Natural killer cell (primary cell): Measurements from ENCODE around the gene SLC25A21. TPM values are rescaled to one million over a fixed set of nuclear protein-coding genes. Genes with fewer than 3 reads are reported as not detected.

Experiments used
- ATAC-seq, 3 donors: fragments of 150-1000 bp in 2 of 3; fragments of 200-7000 bp in 1 of 3; cut with Tn5 transposase; 1 replicate in 1 of 3; 2 replicates in 2 of 3; pipeline ENCODE4 v1.10.0; 2021; ENCODE audit warnings: mild to moderate bottlenecking in 2 of 3, moderate library complexity in 2 of 3
- DNase-seq, 2 donors: peaks; one replicate each; pipeline versions ENCODE4 v3.0.0 to v3.0.0-alpha.2; 2013 to 2021; ENCODE audit warnings: mixed read lengths in 1 of 2
- H3K27ac ChIP-seq: one replicate; pipeline ENCODE4 v1.5.1; 2013; ENCODE audit warnings: mild to moderate bottlenecking, low read length
- H3K27me3 ChIP-seq: one replicate; pipeline ENCODE4 v1.6.1; 2013; ENCODE audit warnings: low read length; ENCODE audit not compliant: control insufficient read depth, insufficient read depth
- H3K36me3 ChIP-seq: one replicate; pipeline ENCODE4 v1.6.1; 2013; ENCODE audit warnings: low read length; ENCODE audit not compliant: control insufficient read depth, insufficient read depth
- H3K4me1 ChIP-seq: one replicate; pipeline ENCODE4 v1.6.1; 2013; ENCODE audit warnings: low read length; ENCODE audit not compliant: control insufficient read depth, insufficient read depth
- H3K4me3 ChIP-seq: one replicate; pipeline ENCODE4 v1.5.1; 2013; ENCODE audit warnings: low read length
- H3K9me3 ChIP-seq: one replicate; pipeline ENCODE4 v1.6.1; 2013; ENCODE audit warnings: low read length; ENCODE audit not compliant: control insufficient read depth, insufficient read depth
- H3K27ac Mint-ChIP-seq, 2 donors: one replicate each; pipeline ENCODE4 v1.8.0; 2022; ENCODE audit warnings: mild to moderate bottlenecking in 2 of 2, mixed read lengths in 2 of 2, moderate library complexity in 1 of 2
- H3K27me3 Mint-ChIP-seq, 2 donors: one replicate each; pipeline ENCODE4 v1.8.0; 2022; ENCODE audit warnings: low read depth in 2 of 2, mixed read lengths in 2 of 2
- H3K36me3 Mint-ChIP-seq: one replicate; pipeline ENCODE4 v1.8.0; 2022; ENCODE audit warnings: mixed read lengths
- H3K4me1 Mint-ChIP-seq, 2 donors: one replicate each; pipeline ENCODE4 v1.8.0; 2022; ENCODE audit warnings: mixed read lengths in 2 of 2
- H3K4me3 Mint-ChIP-seq: one replicate; pipeline ENCODE4 v1.8.0; 2022; ENCODE audit warnings: mild to moderate bottlenecking, moderate library complexity, mixed read lengths
- H3K9me3 Mint-ChIP-seq, 2 donors: one replicate each; pipeline ENCODE4 v1.8.0; 2022; ENCODE audit warnings: mixed read lengths in 2 of 2
- WGBS: methylation state at CpG from one replicate; pipeline ENCODE4 v1.1.7; 2013; ENCODE audit warnings: missing lambda C conversion rate; ENCODE audit not compliant: insufficient coverage; 5-methylcytosine and 5-hydroxymethylcytosine counted together
- intact Hi-C: fragments of 100-400 bp; cut with micrococcal nuclease; formaldehyde crosslinking; loops from one replicate; pipeline ENCODE4 v1.14.2; 2022
- total RNA-seq, 4 donors: library from RNA; stranded (reverse); fragments of 120-200 nt in 1 of 4; gene quantifications; one replicate each; pipeline versions ENCODE4 v1.2.3 to v1.2.4, GENCODE V29; 2013 to 2022
- TF ChIP-seq, protein P1 (sequence below): fragments of 200-600 bp; IDR thresholded peaks from one replicate; pipeline ENCODE4 v1.8.0; 2022; ENCODE audit warnings: antibody characterized with exemption

Gene SLC25A21
- total RNA-seq, 3 donors from 2014 or later (not counting 1 experiment from before 2014, with no cell fraction given): not detected

DNA sequence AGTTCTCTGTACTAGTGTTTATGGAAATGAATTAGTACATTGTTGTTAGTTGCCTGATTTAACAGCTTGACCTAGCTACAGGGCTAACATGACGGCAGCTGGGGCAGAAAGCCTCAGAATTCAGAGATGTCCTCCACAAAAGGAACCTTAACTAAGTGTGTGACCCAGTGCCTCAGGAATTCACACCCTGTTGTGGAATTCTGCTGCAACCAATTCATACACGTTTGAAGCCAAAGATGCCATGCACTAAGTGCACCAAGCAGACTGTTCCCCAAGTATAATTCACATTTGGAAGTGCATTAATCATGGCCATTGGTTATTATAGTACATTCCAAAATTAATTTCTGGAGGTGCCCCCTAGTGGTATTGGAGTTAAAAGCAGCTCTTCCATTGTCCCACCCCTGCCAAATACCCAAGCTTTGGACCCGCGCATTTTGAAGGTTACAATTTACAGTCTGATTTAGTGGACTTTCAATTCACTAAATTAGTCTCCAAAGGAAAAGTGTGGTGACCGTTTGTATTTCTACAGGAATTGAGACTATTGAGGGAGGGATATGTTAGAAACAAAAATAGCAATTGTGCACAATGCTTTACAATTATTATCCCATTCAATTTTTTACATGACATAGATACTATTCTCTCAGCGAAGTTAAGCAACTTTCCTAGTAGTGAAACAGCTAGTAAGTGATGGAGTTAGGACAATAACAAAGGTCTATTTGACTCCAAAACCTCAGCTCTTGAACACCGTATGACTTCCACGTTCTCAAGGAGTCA lies 424.8 kb downstream of the SLC25A21 start:
- Mint-ChIP-seq H3K36me3 (no peaks in the 10 kb centered on the region), H3K4me3 (no peak overlapping the region), H3K9me3 (peaks cover 10% of the 10 kb centered on the region in 2 donors), H3K4me1 (no peaks in the 10 kb centered on the region), H3K27me3 (no peaks in the 10 kb centered on the region), H3K27ac (no peak overlapping the region)
- 53% methylated on average over 4 of the region's 8 CpGs for WGBS
- no peaks in the 10 kb centered on the region for H3K36me3 ChIP-seq
- ATAC-seq: no peak
- no peaks in the 10 kb centered on the region for H3K9me3 ChIP-seq
- no peak for DNase-seq
- no peaks in the 10 kb centered on the region for H3K27me3 ChIP-seq
- H3K4me3 ChIP-seq: no peak overlapping the region
- TF ChIP-seq, protein P1, sequence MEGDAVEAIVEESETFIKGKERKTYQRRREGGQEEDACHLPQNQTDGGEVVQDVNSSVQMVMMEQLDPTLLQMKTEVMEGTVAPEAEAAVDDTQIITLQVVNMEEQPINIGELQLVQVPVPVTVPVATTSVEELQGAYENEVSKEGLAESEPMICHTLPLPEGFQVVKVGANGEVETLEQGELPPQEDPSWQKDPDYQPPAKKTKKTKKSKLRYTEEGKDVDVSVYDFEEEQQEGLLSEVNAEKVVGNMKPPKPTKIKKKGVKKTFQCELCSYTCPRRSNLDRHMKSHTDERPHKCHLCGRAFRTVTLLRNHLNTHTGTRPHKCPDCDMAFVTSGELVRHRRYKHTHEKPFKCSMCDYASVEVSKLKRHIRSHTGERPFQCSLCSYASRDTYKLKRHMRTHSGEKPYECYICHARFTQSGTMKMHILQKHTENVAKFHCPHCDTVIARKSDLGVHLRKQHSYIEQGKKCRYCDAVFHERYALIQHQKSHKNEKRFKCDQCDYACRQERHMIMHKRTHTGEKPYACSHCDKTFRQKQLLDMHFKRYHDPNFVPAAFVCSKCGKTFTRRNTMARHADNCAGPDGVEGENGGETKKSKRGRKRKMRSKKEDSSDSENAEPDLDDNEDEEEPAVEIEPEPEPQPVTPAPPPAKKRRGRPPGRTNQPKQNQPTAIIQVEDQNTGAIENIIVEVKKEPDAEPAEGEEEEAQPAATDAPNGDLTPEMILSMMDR: no peak
- H3K27ac ChIP-seq: no peak overlapping the region
- H3K4me1 ChIP-seq: no peaks in the 10 kb centered on the region
- intact Hi-C loops: no loop called here

DNA sequence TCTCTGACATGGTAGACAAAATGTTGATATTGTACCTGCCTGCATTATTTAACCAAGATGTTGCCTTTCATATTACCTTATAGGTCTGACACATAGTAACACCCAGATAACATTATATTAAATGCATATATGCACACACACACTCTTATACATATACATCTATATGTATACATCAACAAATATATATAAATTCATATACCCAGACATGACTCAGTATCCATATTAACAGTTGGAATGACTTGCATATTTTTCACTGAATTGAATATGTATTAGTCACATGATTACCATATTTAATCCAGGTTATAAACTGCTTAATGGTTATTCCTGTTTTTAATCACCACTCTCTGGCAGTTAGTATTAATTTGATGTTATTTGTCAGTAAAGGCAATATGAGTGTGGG lies 425.5 kb downstream of the SLC25A21 start:
- intact Hi-C loops: no loop called here

DNA sequence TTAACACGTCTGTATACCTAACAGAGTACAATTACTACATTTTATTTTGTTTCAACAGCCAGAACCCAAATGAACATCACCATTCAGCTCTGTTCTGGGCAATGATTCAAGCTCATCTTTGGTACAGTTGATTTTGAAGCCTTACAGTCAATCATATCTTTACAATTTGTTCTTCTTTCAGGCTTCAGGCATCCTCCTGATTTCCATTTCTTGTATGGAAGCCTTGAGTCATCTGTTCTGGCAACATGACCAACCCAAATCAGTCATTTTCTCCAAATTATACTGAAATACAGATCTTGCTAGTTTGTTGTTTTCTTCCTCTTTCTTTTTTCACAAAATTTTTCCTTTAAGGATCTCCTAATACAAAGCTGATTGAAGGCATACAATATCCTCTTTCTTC lies 430.5 kb downstream of the SLC25A21 start:
- no peaks in the 10 kb centered on the region for H3K27me3 Mint-ChIP-seq
- Histone ChIP-seq H3K27me3 (no peaks in the 10 kb centered on the region), H3K36me3 (no peaks in the 10 kb centered on the region), H3K27ac (no peak overlapping the region), H3K4me3 (no peak overlapping the region), H3K4me1 (no peaks in the 10 kb centered on the region), H3K9me3 (no peaks in the 10 kb centered on the region)
- H3K4me3 Mint-ChIP-seq: no peak overlapping the region
- DNase-seq (no peak), ATAC-seq (no peak)
- no peak overlapping the region for H3K27ac Mint-ChIP-seq
- H3K9me3 Mint-ChIP-seq: peaks cover 5 to 10% of the 10 kb centered on the region in 2 donors
- no peaks in the 10 kb centered on the region for H3K36me3 Mint-ChIP-seq
- intact Hi-C loops: no loop called here
- WGBS: 50% methylated on average over 1 of the region's 1 CpG
- TF ChIP-seq, protein P1: no peak
- H3K4me1 Mint-ChIP-seq: no peaks in the 10 kb centered on the region

More for the DNA sequence above, 425.5 kb downstream of the SLC25A21 start:
- Mint-ChIP-seq H3K36me3 (no peaks in the 10 kb centered on the region), H3K4me3 (no peak overlapping the region), H3K4me1 (no peaks in the 10 kb centered on the region), H3K27me3 (no peaks in the 10 kb centered on the region), H3K27ac (no peak overlapping the region), H3K9me3 (peaks cover 10 to 13% of the 10 kb centered on the region in 2 donors)
- DNase-seq (no peak), ATAC-seq (no peak)
- Histone ChIP-seq H3K36me3 (no peaks in the 10 kb centered on the region), H3K27me3 (no peaks in the 10 kb centered on the region), H3K4me1 (no peaks in the 10 kb centered on the region), H3K9me3 (no peaks in the 10 kb centered on the region), H3K4me3 (no peak overlapping the region), H3K27ac (no peak overlapping the region)
- TF ChIP-seq, protein P1: no peak

DNA sequence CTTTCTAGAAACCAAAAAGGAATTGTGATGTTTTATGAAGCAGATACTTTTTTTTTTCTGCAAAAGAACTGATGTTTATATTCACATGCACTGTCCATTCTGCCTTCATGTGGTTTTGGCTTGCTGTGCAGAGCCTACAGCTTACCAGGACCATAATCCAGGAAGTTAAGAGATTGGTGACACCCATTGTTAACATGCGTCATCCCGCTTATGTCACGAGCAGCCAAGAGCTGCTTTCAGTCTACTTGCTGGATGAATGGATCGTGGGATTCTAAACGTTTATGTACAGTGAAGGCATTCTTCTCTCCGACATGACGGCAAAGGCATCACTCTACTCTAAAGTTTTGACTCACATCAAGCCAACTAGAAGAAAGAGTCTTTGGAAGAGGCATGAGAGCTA lies 434.1 kb downstream of the SLC25A21 start:
- Mint-ChIP-seq H3K4me1 (no peaks in the 10 kb centered on the region), H3K27ac (no peak overlapping the region), H3K9me3 (peaks cover under 1 to 3% of the 10 kb centered on the region in 2 donors), H3K4me3 (no peak overlapping the region), H3K27me3 (no peaks in the 10 kb centered on the region), H3K36me3 (no peaks in the 10 kb centered on the region)
- Histone ChIP-seq H3K9me3 (no peaks in the 10 kb centered on the region), H3K4me3 (no peak overlapping the region), H3K4me1 (no peaks in the 10 kb centered on the region), H3K36me3 (no peaks in the 10 kb centered on the region), H3K27me3 (no peaks in the 10 kb centered on the region), H3K27ac (no peak overlapping the region)
- TF ChIP-seq, protein P1: no peak
- ATAC-seq: no peak
- no peak for DNase-seq
- intact Hi-C loops: no loop called here
- 94% methylated on average over 7 of the region's 7 CpGs for WGBS
